Measurements from ENCODE around the gene BLTP3B. TPM values are rescaled to one million over a fixed set of nuclear protein-coding genes. Genes with fewer than 3 reads are reported as not detected.

BLTP3B gene, protein sequence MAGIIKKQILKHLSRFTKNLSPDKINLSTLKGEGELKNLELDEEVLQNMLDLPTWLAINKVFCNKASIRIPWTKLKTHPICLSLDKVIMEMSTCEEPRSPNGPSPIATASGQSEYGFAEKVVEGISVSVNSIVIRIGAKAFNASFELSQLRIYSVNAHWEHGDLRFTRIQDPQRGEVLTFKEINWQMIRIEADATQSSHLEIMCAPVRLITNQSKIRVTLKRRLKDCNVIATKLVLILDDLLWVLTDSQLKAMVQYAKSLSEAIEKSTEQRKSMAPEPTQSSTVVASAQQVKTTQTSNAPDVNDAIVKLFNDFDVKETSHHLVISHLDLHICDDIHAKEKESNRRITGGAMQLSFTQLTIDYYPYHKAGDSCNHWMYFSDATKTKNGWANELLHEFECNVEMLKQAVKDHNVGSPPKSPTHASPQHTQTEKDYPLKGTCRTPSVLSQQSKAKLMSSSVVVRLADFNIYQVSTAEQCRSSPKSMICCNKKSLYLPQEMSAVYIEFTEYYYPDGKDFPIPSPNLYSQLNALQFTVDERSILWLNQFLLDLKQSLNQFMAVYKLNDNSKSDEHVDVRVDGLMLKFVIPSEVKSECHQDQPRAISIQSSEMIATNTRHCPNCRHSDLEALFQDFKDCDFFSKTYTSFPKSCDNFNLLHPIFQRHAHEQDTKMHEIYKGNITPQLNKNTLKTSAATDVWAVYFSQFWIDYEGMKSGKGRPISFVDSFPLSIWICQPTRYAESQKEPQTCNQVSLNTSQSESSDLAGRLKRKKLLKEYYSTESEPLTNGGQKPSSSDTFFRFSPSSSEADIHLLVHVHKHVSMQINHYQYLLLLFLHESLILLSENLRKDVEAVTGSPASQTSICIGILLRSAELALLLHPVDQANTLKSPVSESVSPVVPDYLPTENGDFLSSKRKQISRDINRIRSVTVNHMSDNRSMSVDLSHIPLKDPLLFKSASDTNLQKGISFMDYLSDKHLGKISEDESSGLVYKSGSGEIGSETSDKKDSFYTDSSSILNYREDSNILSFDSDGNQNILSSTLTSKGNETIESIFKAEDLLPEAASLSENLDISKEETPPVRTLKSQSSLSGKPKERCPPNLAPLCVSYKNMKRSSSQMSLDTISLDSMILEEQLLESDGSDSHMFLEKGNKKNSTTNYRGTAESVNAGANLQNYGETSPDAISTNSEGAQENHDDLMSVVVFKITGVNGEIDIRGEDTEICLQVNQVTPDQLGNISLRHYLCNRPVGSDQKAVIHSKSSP (N-terminal part only)
- 10 to 100 TPM; 20.2 to 51.5 (median 46.2) TPM for total RNA-seq

DNA sequence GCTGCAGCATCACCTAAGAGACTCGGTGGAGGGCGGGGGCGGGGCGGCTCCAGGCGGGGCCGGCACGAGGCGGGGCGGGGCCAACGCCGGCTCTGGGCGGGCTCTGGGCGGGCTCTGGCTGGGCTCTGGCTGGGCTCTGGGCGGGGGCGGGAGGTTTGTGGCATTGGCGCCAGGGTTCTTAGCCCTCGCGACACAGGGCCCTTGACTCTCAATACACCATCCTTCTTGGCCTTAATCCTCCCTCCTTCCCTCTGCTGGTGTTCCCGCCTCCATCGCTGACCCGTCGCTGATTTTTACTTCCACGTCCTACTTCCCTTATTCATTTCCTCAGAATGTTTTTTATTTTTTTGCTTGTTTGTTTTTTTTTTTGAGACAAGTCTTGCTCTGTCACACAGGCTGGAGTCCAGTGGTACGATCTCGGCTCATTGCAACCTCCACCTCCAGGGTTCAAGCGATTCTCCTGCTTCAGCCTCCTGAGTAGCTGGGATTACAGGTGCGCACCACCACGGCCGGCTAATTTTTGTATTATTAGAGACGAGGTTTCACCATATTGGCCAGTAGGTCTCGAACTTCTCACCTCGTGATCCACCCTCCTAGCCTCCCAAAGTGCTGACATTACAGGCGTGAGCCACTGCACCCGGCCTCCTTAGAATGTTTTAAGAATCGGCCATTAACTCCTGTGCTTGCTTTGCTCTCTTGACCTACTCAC lies at the start of gene BLTP3B:
TSS of gene BLTP3B (minus strand) at position 24 of the 709 bp plus-strand sequence. CDS start 239 bp downstream, outside the sequence.
- TF ChIP-seq, protein P1, sequence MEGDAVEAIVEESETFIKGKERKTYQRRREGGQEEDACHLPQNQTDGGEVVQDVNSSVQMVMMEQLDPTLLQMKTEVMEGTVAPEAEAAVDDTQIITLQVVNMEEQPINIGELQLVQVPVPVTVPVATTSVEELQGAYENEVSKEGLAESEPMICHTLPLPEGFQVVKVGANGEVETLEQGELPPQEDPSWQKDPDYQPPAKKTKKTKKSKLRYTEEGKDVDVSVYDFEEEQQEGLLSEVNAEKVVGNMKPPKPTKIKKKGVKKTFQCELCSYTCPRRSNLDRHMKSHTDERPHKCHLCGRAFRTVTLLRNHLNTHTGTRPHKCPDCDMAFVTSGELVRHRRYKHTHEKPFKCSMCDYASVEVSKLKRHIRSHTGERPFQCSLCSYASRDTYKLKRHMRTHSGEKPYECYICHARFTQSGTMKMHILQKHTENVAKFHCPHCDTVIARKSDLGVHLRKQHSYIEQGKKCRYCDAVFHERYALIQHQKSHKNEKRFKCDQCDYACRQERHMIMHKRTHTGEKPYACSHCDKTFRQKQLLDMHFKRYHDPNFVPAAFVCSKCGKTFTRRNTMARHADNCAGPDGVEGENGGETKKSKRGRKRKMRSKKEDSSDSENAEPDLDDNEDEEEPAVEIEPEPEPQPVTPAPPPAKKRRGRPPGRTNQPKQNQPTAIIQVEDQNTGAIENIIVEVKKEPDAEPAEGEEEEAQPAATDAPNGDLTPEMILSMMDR (IDR thresholded peaks at IDR 0.05; ENCODE audit: low read depth): no peak

DNA sequence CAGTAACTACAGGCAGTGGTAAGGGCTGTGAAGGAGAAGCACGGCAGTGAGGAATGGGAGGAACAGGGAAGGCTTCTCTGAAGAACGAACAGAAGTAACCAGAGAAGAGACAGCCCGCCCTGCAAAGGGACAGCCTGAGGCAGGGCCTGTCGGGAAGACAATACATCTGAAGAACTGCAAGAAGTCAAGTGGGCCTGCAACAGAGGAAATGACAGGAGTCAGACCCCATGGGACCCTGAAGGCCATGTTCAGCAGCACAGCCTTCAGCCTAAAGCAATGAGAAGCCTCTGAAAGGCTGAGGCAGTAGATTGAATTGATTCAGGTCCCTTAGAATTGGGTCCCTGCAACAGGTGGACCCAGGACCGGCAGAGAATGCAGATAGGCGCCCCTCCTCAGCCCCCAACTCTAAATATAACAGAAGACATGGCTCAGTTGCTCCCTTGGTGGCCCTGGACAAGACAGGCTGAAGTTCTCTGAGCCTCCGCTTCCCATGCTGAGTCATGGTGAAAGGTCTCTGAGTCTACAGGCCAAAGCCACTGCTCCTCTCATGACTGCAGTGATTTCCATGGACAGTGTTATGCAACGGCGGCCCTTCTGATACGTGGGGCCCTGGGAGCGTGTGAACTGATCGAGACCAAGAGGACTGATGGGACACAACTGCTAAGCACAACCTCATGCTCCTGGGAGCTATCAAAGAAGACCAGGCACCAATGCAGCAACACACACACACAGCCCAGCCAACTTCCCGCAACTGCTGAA lies 47.1 kb upstream of the BLTP3B start:
- TF ChIP-seq, protein P1 (IDR thresholded peaks at IDR 0.05; ENCODE audit: low read depth): no peak

DNA sequence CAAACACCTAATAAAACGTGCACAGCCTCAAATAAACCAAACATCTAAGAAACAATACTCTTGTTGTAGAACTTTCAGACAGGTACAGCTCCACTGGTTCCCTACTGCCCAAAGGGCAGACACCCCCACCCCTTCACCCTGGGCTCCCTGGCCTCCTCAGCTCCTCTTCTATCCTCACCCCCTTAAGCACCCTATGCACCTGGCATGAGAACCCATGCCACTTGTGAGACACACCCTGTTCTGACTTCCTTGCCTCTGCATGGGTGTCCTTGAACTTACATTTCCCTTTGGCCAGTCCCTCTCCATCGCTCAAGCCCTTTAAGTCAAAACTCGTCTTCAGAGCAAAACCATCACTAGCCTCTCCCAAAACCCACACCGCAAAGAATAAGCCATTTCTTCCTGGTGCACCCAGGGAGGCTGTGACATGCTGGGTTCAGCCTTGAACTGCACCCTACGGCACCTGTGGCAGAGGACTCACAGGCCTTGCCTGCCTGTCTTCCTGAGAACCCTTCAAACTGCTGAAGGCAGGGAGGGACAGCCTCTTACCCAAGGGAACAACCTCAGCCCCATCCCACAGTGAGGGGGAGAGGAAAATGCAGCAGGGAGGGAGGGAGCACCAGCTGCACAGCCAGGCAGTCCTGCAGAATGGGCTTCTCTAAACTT lies 45.3 kb upstream of the BLTP3B start:
- TF ChIP-seq, protein P1 (IDR thresholded peaks at IDR 0.05; ENCODE audit: low read depth): no peak

DNA sequence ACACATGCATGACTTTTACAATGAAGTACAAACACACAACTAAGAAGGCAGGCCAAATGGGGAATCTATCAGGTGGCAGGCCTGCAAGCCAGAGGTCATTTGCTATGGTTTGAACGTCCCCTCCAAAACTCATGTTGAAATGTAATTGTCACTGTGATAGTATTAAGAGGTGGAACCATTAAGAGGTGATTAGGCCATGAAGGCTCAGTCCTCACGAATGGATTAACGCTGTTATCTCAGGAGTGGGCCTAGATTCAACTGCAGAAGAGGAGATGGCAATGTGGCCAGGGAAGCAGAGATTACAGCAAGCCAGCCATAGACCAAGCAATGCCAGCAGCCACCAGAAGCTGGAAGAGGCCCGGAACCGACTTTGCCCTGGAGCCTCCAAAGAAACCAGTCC lies 44.4 kb upstream of the BLTP3B start:
- TF ChIP-seq, protein P1 (IDR thresholded peaks at IDR 0.05; ENCODE audit: low read depth): no peak

DNA sequence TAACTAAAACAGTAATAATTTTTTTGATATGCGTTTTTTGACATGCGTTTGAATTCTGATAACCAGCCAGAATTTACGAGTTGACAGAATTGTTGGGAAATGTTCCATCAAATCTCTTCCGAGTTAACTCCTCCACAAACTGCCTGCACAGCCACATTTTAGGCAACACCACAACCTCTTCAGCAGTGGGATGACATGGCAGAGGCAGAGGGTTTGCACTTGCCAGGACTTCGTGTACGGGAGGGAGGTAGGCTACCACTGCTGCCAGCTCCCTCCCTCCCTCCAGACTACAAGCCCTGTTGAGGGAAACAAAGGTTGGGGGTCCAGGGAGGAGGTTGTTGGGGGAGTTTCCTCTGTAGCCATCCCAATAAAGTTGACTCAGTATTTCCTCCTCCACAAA lies 43.4 kb upstream of the BLTP3B start:
- TF ChIP-seq, protein P1 (IDR thresholded peaks at IDR 0.05; ENCODE audit: low read depth): no peak

Measured in subcutaneous adipose tissue (tissue), 4 donors.